Uterus (tissue), 2 donors: ENCODE measurements around the gene SCARF1.

ENCODE experiments used
- CTCF ChIP-seq, 4 experiments: fragments of 200-600 bp in 2 of 4; fragments of 450-650 bp in 2 of 4; sonication (generic) in 2 of 4; IDR thresholded peaks; one replicate each; pipeline ENCODE4 v1.5.1; 2016 to 2019; ENCODE audit warnings: antibody characterized with exemption in 4 of 4, mild to moderate bottlenecking in 2 of 4, moderate library complexity in 1 of 4
- POLR2A ChIP-seq, 2 donors: fragments of 450-650 bp; IDR thresholded peaks; one replicate each; pipeline ENCODE4 v1.6.1; 2016; ENCODE audit warnings: antibody characterized with exemption in 2 of 2, mild to moderate bottlenecking in 1 of 2, moderate library complexity in 1 of 2

- TF ChIP-seq CTCF (IDR thresholded peaks at IDR 0.05) (no peak), POLR2A (IDR thresholded peaks at IDR 0.05) (no peak)
Measured at GRCh38 chr17:1592751-1593629, 52.5 kb downstream of the SCARF1 start.
